Measurements from ENCODE around the gene SDK1. TPM values are rescaled to one million over a fixed set of nuclear protein-coding genes. Genes with fewer than 3 reads are reported as not detected.
"Not testable (repeated sequence)": the region's sequence is repeated elsewhere in the genome, so short reads cannot be mapped to it uniquely, and the experiment has no call there.

Gene SDK1
- total RNA-seq, 4 donors from 2014 or later, result 1.2 to 1.8 (median 1.5) TPM

- no peak for ATAC-seq
- H3K27me3 ChIP-seq, result no peaks in the 10 kb centered on the region
- intact Hi-C loops (cut with DNase I; ENCODE audit: low total_unique reads) (no loop called here), in situ Hi-C loops (cut with MboI; ENCODE audit: low sequenced_read_pairs in 4 of 4) (no loop called here)
- no peaks in the 10 kb centered on the region for H3K9me3 ChIP-seq
- H3K36me3 ChIP-seq, result no peaks in the 10 kb centered on the region
- no peaks in the 10 kb centered on the region for H3K4me1 ChIP-seq
- H3K4me3 ChIP-seq, result no peak overlapping the region
- H3K27ac ChIP-seq, result no peak overlapping the region
- TF ChIP-seq, protein P1, sequence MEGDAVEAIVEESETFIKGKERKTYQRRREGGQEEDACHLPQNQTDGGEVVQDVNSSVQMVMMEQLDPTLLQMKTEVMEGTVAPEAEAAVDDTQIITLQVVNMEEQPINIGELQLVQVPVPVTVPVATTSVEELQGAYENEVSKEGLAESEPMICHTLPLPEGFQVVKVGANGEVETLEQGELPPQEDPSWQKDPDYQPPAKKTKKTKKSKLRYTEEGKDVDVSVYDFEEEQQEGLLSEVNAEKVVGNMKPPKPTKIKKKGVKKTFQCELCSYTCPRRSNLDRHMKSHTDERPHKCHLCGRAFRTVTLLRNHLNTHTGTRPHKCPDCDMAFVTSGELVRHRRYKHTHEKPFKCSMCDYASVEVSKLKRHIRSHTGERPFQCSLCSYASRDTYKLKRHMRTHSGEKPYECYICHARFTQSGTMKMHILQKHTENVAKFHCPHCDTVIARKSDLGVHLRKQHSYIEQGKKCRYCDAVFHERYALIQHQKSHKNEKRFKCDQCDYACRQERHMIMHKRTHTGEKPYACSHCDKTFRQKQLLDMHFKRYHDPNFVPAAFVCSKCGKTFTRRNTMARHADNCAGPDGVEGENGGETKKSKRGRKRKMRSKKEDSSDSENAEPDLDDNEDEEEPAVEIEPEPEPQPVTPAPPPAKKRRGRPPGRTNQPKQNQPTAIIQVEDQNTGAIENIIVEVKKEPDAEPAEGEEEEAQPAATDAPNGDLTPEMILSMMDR (IDR thresholded peaks at IDR 0.05 in 4 of 5, conservative IDR thresholded peaks at IDR 0.05 in 1 of 5), result no peak
- TF ChIP-seq POLR2A (IDR thresholded peaks at IDR 0.05), result no peak
- DNase-seq, result no peak
Measured at GRCh38 chr7:4260867-4261600, 960.0 kb downstream of the SDK1 start.

- Histone ChIP-seq H3K36me3 (no peaks in the 10 kb centered on the region), H3K9me3 (no peaks in the 10 kb centered on the region), H3K27ac (no peak overlapping the region), H3K4me1 (no peaks in the 10 kb centered on the region), H3K4me3 (no peak overlapping the region), H3K27me3 (no peaks in the 10 kb centered on the region)
- ATAC-seq, result no peak
- in situ Hi-C loops (cut with MboI; ENCODE audit: low sequenced_read_pairs in 4 of 4) (no loop called here), intact Hi-C loops (cut with DNase I; ENCODE audit: low total_unique reads) (no loop called here)
- no peak for DNase-seq
- TF ChIP-seq POLR2A (IDR thresholded peaks at IDR 0.05), result no peak
- TF ChIP-seq, protein P1 (IDR thresholded peaks at IDR 0.05 in 4 of 5, conservative IDR thresholded peaks at IDR 0.05 in 1 of 5), result no peak
Measured at GRCh38 chr7:4261601-4261960, 960.5 kb downstream of the SDK1 start.

- not testable (repeated sequence) for ATAC-seq
Measured at GRCh38 chr7:4264206-4264605, 963.2 kb downstream of the SDK1 start.

GRCh38 chr7:4265066-4265465, 964.0 kb downstream of the SDK1 start:
- H3K36me3 ChIP-seq, result no peaks in the 10 kb centered on the region
- TF ChIP-seq, protein P1 (IDR thresholded peaks at IDR 0.05 in 4 of 5, conservative IDR thresholded peaks at IDR 0.05 in 1 of 5), result no peak
- no peak for TF ChIP-seq POLR2A (IDR thresholded peaks at IDR 0.05)
- intact Hi-C loops (cut with DNase I; ENCODE audit: low total_unique reads), result no loop called here
- in situ Hi-C loops (cut with MboI; ENCODE audit: low sequenced_read_pairs in 4 of 4), result no loop called here
- no peaks in the 10 kb centered on the region for H3K9me3 ChIP-seq
- no peak overlapping the region for H3K4me3 ChIP-seq
- no peak overlapping the region for H3K27ac ChIP-seq
- no peaks in the 10 kb centered on the region for H3K27me3 ChIP-seq
- no peak for DNase-seq
- H3K4me1 ChIP-seq, result no peaks in the 10 kb centered on the region
- no peak for ATAC-seq

More at GRCh38 chr7:4264206-4264605, 963.2 kb downstream of the SDK1 start:
- H3K4me3 ChIP-seq; H3K27ac ChIP-seq; H3K9me3 ChIP-seq; H3K4me1 ChIP-seq; in situ Hi-C loops (cut with MboI; ENCODE audit: low sequenced_read_pairs in 4 of 4); DNase-seq; H3K36me3 ChIP-seq; H3K27me3 ChIP-seq; intact Hi-C loops (cut with DNase I; ENCODE audit: low total_unique reads): not testable (repeated sequence)

GRCh38 chr7:4265676-4266075, 964.6 kb downstream of the SDK1 start:
- ATAC-seq (no peak), DNase-seq (no peak)
- no peaks in the 10 kb centered on the region for H3K27me3 ChIP-seq
- no peaks in the 10 kb centered on the region for H3K9me3 ChIP-seq
- H3K27ac ChIP-seq, result no peak overlapping the region
- in situ Hi-C loops (cut with MboI; ENCODE audit: low sequenced_read_pairs in 4 of 4), result no loop called here
- no peaks in the 10 kb centered on the region for H3K4me1 ChIP-seq
- intact Hi-C loops (cut with DNase I; ENCODE audit: low total_unique reads), result no loop called here
- H3K4me3 ChIP-seq, result no peak overlapping the region
- no peak for TF ChIP-seq POLR2A (IDR thresholded peaks at IDR 0.05)
- TF ChIP-seq, protein P1 (IDR thresholded peaks at IDR 0.05 in 4 of 5, conservative IDR thresholded peaks at IDR 0.05 in 1 of 5), result no peak
- no peaks in the 10 kb centered on the region for H3K36me3 ChIP-seq
